Cortex of kidney (tissue), 1 donor: ENCODE data around the gene HYCC2.
A peak's percentile ranks its signal among the peaks of the same experiment; 100 is the strongest.
"Not testable (repeated sequence)": the region's sequence is repeated elsewhere in the genome, so short reads cannot be mapped to it uniquely, and the experiment has no call there.

Source experiments
- DNase-seq: peaks from one replicate; lab custom pipeline; 2025; lab: John Stamatoyannopoulos, UW

The HYCC2 gene

GRCh38 chr2:201071479-201072200 is at the start of gene HYCC2, which contains the start of gene NDUFB3:
Gene HYCC2, minus strand, starts transcription at chr2:201071671. Its CDS starts 47,662 bp downstream, at chr2:201024009.
Gene NDUFB3, plus strand, starts transcription at chr2:201072001. Its CDS starts 6,882 bp downstream, at chr2:201078883.
- DNase-seq: peak; percentile 24

- no peak for DNase-seq
Observed at GRCh38 chr2:201118961-201119854, 47.7 kb upstream of the HYCC2 start.

- DNase-seq: no peak
Observed at GRCh38 chr2:201118121-201118960, 46.9 kb upstream of the HYCC2 start.

- DNase-seq: not testable (repeated sequence)
Observed at GRCh38 chr2:201117735-201118094, 46.2 kb upstream of the HYCC2 start.

- no peak for DNase-seq
Observed at GRCh38 chr2:201116959-201117734, 45.7 kb upstream of the HYCC2 start.

GRCh38 chr2:201116115-201116958 is 44.9 kb upstream of the HYCC2 start, which contains the start of gene CFLAR:
Gene CFLAR, plus strand, starts transcription at chr2:201116164. Its CDS starts 13,702 bp downstream, at chr2:201129866.
- DNase-seq: no peak

GRCh38 chr2:201114846-201115245 is 43.4 kb upstream of the HYCC2 start:
- DNase-seq: no peak

GRCh38 chr2:201114350-201114749 is 42.9 kb upstream of the HYCC2 start:
- DNase-seq: no peak

- DNase-seq: no peak
Observed at GRCh38 chr2:201111096-201111495, 39.6 kb upstream of the HYCC2 start.

- DNase-seq: no peak
Observed at GRCh38 chr2:201110615-201111014, 39.1 kb upstream of the HYCC2 start.

GRCh38 chr2:201109186-201109585 is 37.7 kb upstream of the HYCC2 start:
- DNase-seq: no peak

GRCh38 chr2:201108341-201108740 is 36.9 kb upstream of the HYCC2 start:
- DNase-seq: no peak

GRCh38 chr2:201107624-201108023 is 36.2 kb upstream of the HYCC2 start:
- no peak for DNase-seq

GRCh38 chr2:201105759-201106158 is 34.3 kb upstream of the HYCC2 start:
- no peak for DNase-seq

- no peak for DNase-seq
Observed at GRCh38 chr2:201100497-201100896, 29.0 kb upstream of the HYCC2 start.

- DNase-seq: no peak
Observed at GRCh38 chr2:201093573-201093972, 22.1 kb upstream of the HYCC2 start.

- no peak for DNase-seq
Observed at GRCh38 chr2:201090574-201090973, 19.1 kb upstream of the HYCC2 start.

- DNase-seq: no peak
Observed at GRCh38 chr2:201084863-201085262, 13.4 kb upstream of the HYCC2 start.

- DNase-seq: no peak
Observed at GRCh38 chr2:201074996-201075395, 3.5 kb upstream of the HYCC2 start.

- no peak for DNase-seq
Observed at GRCh38 chr2:201073071-201073470, 1.6 kb upstream of the HYCC2 start.
